ENCODE results near the gene FECH.
"Not testable (repeated sequence)": the region's sequence is repeated elsewhere in the genome, so short reads cannot be mapped to it uniquely, and the experiment has no call there.

FECH gene

DNA sequence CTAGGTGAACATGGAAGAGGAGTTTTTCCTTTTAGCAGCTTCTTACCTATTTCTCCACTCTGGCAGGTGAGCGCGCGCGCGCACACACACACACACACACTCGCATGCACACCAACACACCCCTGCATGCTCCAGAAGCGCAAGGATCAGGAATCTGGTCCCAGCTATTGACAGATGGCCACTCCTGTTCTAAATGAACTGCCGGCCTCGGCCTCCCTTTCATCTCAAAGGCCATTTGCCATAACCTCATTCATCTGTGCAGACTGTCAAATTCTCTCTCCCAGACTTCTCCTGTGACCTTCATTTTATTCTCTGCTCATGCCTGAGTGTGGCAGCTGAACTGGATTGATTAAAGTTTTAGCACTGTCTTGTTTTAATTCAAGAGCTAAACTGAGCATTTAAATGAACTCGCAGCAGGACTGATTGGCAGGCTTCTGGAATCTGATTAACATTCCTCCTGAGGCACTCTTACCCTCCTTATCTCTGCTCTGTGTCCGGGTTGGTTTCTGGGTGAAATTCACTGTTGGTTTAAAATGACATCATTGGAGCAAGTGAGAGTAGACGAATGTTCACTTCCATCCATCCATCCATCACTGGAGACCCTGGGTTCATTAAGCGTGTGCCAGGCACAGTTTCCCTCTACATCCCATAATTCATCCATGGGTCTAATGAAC is 58.8 kb downstream of the FECH start:
- no peak for TF ChIP-seq CTCF (IDR thresholded peaks at IDR 0.05; ENCODE audit: low read depth, low read length, missing control alignments)
- DNase-seq (ENCODE audit: low read depth) = no peak
- in situ Hi-C loops (cut with HindIII; ENCODE audit: low sequenced_read_pairs) = no loop called here
- no peak overlapping the region for H3K4me3 ChIP-seq (ENCODE audit: low read depth, low read length)

DNA sequence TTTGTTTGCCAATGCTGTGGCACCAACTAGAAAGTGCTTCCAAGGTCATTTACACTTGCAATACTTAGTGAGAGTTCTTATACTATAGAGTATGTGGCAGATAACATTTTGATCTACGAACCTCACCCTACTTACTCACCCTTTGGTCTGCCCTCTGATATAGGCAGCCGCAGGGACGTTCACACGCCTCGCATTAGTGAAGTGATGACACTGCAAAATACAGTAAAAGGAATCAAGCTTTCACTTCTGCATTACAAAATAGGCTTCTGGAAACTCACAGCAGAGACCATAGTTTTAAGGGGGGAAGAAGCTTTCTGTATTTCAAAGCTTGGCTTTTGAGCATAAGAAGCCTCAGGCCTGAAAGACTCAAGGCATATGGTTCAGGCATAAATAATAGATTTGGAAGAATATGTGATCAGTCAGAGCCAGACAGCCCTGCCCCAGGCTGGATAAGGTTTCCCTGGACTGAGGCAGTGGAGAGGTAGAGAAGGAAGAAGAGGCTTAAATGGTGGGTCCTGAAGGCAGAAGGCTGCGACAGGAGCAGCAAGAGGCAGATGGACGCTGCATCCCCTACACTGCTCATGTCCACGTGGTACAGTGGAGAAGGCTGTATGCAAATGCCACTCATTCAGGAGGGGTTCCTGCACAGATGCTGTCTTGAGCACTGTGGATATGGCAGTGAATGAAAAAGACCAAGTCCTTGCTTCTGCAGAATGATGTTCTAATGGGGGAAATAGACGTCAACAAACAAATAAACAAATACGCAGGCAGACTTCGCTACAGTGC is 63.1 kb downstream of the FECH start:
- no peak for TF ChIP-seq CTCF (IDR thresholded peaks at IDR 0.05; ENCODE audit: low read depth, low read length, missing control alignments)

GRCh38 chr18:57522348-57522747 is 64.2 kb downstream of the FECH start:
- DNase-seq (ENCODE audit: low read depth); in situ Hi-C loops (cut with HindIII; ENCODE audit: low sequenced_read_pairs): not testable (repeated sequence)

More for the DNA sequence above, 63.1 kb downstream of the FECH start:
- no peak for DNase-seq (ENCODE audit: low read depth)
- H3K4me3 ChIP-seq (ENCODE audit: low read depth, low read length) = no peak overlapping the region
- in situ Hi-C loops (cut with HindIII; ENCODE audit: low sequenced_read_pairs) = no loop called here

DNA sequence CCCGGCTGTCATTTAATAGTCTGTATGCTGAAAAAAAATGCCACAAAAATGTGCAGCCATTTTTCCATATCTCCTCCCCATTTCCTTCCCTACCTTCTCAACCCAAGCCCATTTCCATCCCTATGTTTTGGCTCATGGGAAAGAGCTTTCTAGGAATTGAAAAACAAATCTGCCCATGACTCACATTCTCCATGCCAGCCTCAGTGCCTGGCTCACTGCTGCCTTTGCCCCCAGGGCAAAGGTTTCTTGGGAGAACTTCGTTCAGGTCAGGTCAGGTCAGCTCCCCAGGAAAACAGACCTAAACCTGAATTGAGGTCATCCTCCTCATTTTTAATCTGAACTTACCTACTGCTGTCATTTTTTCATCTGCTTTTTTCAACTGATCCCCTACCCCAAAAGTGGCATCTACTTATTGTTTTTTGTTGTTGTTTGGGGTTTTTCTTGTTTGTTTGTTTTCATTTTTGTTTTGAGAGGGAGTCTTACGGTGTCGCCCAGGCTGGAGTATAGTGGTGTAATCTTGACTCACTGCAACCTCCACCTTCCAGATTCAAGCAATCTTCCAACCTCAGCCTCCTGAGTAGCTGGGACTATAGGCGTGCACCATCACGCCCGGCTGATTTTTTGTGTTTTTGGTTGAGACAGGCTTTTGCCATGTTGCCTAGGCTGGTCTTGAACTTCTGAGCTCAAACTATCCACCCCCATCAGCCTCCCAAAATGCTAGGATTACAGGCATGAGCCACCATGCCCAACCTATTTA is 66.7 kb downstream of the FECH start:
- no peak for TF ChIP-seq CTCF (IDR thresholded peaks at IDR 0.05; ENCODE audit: low read depth, low read length, missing control alignments)
- H3K4me3 ChIP-seq (ENCODE audit: low read depth, low read length) = no peak overlapping the region
- no peak for DNase-seq (ENCODE audit: low read depth)
- in situ Hi-C loops (cut with HindIII; ENCODE audit: low sequenced_read_pairs) = no loop called here

More at GRCh38 chr18:57522348-57522747, 64.2 kb downstream of the FECH start:
- not testable (repeated sequence) for H3K4me3 ChIP-seq (ENCODE audit: low read depth, low read length)

DNA sequence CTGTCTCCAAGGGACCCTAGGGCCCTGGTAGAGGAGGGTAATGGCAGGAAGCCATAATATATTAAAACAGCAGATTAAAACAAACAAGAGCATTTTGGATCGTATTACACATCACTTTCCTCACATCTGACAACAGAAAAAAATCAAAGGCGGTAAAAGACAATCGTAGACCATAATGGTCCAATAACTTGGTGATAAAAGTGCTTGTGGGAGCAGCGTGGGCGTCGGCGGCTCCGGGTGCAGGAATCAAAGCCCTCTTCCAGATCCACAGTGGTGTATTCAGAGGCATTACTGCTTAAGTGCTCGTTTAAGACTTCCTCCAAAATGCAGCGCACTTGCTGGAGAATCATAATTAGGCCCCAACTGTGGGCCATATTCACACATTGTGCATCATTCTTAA is 68.0 kb downstream of the FECH start:
- DNase-seq (ENCODE audit: low read depth) = no peak
- in situ Hi-C loops (cut with HindIII; ENCODE audit: low sequenced_read_pairs) = no loop called here
- H3K4me3 ChIP-seq (ENCODE audit: low read depth, low read length) = no peak overlapping the region
- TF ChIP-seq CTCF (IDR thresholded peaks at IDR 0.05; ENCODE audit: low read depth, low read length, missing control alignments) = no peak

DNA sequence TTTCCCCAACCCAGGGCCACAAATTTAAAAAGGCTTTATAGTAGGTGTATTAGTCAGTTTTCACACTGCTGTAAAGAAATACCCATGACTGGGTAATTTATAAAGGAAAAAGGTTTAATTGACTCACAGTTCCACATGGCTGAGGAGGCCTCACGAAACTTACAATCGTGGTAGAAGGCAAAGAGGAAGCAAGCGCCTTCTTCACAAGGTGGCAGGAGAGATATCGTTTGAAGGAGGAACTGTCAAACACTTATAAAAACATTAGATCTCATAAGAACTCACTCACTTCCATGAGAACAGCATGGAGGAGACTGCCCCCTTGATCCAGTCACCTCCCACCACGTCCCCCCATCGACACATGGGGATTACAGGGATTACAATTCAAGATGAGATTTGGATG is 70.4 kb downstream of the FECH start:
- DNase-seq (ENCODE audit: low read depth) = no peak
- in situ Hi-C loops (cut with HindIII; ENCODE audit: low sequenced_read_pairs) = no loop called here
- no peak for TF ChIP-seq CTCF (IDR thresholded peaks at IDR 0.05; ENCODE audit: low read depth, low read length, missing control alignments)
- no peak overlapping the region for H3K4me3 ChIP-seq (ENCODE audit: low read depth, low read length)

Data from astrocyte of the cerebellum (primary cell).